OCI-LY7 (cell line): Measurements from ENCODE around the gene AATF. TPM values are rescaled to one million over a fixed set of nuclear protein-coding genes. Genes with fewer than 3 reads are reported as not detected.

Experiments
- BruUV-seq: library from RNA; stranded (reverse); fragments of 400-500 nt; replicated peaks from 2 replicates; lab custom pipeline; 2021; lab: Mats Ljungman, UMichigan
- CTCF ChIA-PET: fragments of 300-600 bp; sonication (Branson Sonifier 250); formaldehyde crosslinking; loops from one replicate; lab custom pipeline; 2022; ENCODE audit warnings: antibody characterized with exemption; ENCODE audit not compliant: unreplicated experiment; lab: Charles Lee
- POLR2A ChIA-PET: fragments of 300-600 bp; sonication (Branson Sonifier 250); formaldehyde crosslinking; loops from one replicate; lab custom pipeline; 2022; ENCODE audit warnings: antibody characterized with exemption; lab: Charles Lee
- DNase-seq: peaks from one replicate; pipeline ENCODE4 v3.0.0-alpha.2; 2015; ENCODE audit warnings: low spot score
- H2AFZ ChIP-seq: fragments of 200-600 bp; sonication (generic), shearing (Covaris generic); 2 replicates; pipeline ENCODE4 v1.6.1; 2014; ENCODE audit warnings: mild to moderate bottlenecking, antibody characterized with exemption, low read length, moderate library complexity
- H3K27ac ChIP-seq: fragments of 200-600 bp; sonication (generic); 2 replicates; pipeline ENCODE4 v1.5.1; 2014; ENCODE audit warnings: mixed run types, low read depth, mild to moderate bottlenecking, moderate library complexity, low read length, inconsistent platforms; ENCODE audit not compliant: poor library complexity, severe bottlenecking
- H3K36me3 ChIP-seq: fragments of 200-600 bp; sonication (generic); 2 replicates; pipeline ENCODE4 v1.6.1; 2014; ENCODE audit warnings: mild to moderate bottlenecking, antibody characterized with exemption, low read length, moderate library complexity, mixed read lengths; ENCODE audit not compliant: insufficient read depth
- H3K4me1 ChIP-seq: fragments of 200-600 bp; sonication (generic); 2 replicates; pipeline ENCODE4 v1.5.1; 2014; ENCODE audit warnings: mild to moderate bottlenecking, low read length; ENCODE audit not compliant: insufficient read depth, poor library complexity, severe bottlenecking
- H3K4me2 ChIP-seq: fragments of 200-600 bp; sonication (generic); 2 replicates; pipeline ENCODE4 v1.6.1; 2014; ENCODE audit warnings: mild to moderate bottlenecking, low read length
- H3K4me3 ChIP-seq: fragments of 200-600 bp; sonication (generic); 2 replicates; pipeline ENCODE4 v1.5.1; 2014; ENCODE audit warnings: mild to moderate bottlenecking, low read depth, low read length; ENCODE audit not compliant: poor library complexity, severe bottlenecking
- H3K79me2 ChIP-seq: fragments of 200-600 bp; sonication (generic); 2 replicates; pipeline ENCODE4 v1.6.1; 2016; ENCODE audit warnings: low read depth, mild to moderate bottlenecking, low read length, moderate library complexity, mixed read lengths; ENCODE audit not compliant: insufficient read depth
- H3K9me2 ChIP-seq: fragments of 200-600 bp; sonication (generic); 2 replicates; pipeline ENCODE4 v1.6.1; 2016; ENCODE audit warnings: mild to moderate bottlenecking, low read length, mixed read lengths; ENCODE audit not compliant: insufficient read depth
- H3K9me3 ChIP-seq: fragments of 200-600 bp; sonication (generic); 2 replicates; pipeline ENCODE4 v1.6.1; 2014; ENCODE audit warnings: mild to moderate bottlenecking, mixed run types, low read length, mixed read lengths
- H4K20me1 ChIP-seq: fragments of 200-600 bp; sonication (generic); 2 replicates; pipeline ENCODE4 v1.6.1; 2014; ENCODE audit warnings: mild to moderate bottlenecking, antibody characterized with exemption, low read length, moderate library complexity, mixed read lengths; ENCODE audit not compliant: insufficient read depth
- EZH2phosphoT487 ChIP-seq: fragments of 200-600 bp; sonication (generic); IDR thresholded peaks from 2 replicates; pipeline ENCODE4 v1.6.1; 2018; ENCODE audit warnings: low read depth, borderline replicate concordance, mild to moderate bottlenecking, mixed run types, antibody characterized with exemption, low read length, moderate library complexity, mixed read lengths
- intact Hi-C: fragments of 100-400 bp; cut with micrococcal nuclease; formaldehyde crosslinking; loops from one replicate; pipeline ENCODE4 v1.10.0; 2022; ENCODE audit not compliant: unreplicated experiment
- total RNA-seq, 2 experiments: library from RNA; depleted of rRNA in 1 of 2; stranded (reverse); fragments of >200 nt in 1 of 2; shearing (Covaris generic) in 1 of 2; gene quantifications; 2 replicates each; pipeline ENCODE4 v1.2.3, GENCODE V29; 2014 to 2022
- TF ChIP-seq, protein P1 (sequence below): fragments of 200-600 bp; sonication (generic); conservative IDR thresholded peaks from 2 replicates; pipeline ENCODE4 v1.5.1; 2014; ENCODE audit warnings: mild to moderate bottlenecking, antibody characterized with exemption, low read length, moderate library complexity, mixed read lengths

Gene AATF
- total RNA-seq, 2 experiments from 2014 or later: 83.5 to 94.3 TPM

DNA sequence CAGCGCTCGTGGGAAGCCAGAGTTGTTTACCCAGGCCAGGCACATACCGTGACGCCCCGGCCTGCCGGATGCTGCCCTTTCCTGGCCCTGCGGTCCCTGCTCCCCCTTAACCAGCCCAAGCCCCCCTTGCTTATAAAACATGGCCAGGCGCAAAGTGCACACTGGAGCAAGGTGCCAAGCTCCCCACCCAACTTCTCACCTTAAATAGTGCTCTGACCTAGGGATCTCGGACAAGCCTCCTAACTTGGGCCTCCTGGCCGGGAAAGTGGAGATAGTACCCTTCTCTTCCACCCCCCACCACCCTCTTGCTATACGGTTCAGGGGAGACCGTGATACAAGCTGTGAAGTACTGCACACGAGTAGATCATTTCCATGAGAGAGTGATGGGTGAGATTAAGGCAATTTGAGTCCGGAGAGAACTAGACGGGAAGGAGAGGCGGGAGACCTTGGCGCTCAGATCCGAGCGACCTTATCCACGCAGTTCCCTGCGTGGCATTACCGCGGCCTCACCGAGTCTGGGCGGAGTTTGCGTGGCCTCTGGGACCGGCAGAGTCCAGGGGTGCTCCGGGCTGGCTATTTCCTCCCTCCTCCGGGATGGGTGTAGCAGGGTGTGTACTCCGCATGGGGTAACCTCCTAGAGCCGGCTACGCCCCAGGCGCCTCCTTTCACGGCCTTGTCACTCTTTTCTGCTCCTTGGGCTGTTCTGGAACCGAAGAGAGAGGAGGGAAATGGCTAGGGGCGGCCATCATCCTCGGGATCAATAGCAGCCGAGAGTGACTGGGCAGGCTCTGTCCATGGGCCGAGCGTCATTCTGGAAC, 15.9 kb upstream of the AATF start:
- CTCF ChIA-PET: no interaction called here
- Histone ChIP-seq H3K4me3 (no peak overlapping the region), H3K9me3 (no peaks in the 10 kb centered on the region), H3K4me1 (peaks cover 10% of the 10 kb centered on the region), H3K36me3 (no peaks in the 10 kb centered on the region), H2AFZ (no peak overlapping the region), H3K27ac (no peak overlapping the region), H3K4me2 (no peak overlapping the region), H4K20me1 (no peaks in the 10 kb centered on the region), H3K9me2 (no peaks in the 10 kb centered on the region), H3K79me2 (no peaks in the 10 kb centered on the region)
- TF ChIP-seq EZH2phosphoT487: no peak
- TF ChIP-seq, protein P1, sequence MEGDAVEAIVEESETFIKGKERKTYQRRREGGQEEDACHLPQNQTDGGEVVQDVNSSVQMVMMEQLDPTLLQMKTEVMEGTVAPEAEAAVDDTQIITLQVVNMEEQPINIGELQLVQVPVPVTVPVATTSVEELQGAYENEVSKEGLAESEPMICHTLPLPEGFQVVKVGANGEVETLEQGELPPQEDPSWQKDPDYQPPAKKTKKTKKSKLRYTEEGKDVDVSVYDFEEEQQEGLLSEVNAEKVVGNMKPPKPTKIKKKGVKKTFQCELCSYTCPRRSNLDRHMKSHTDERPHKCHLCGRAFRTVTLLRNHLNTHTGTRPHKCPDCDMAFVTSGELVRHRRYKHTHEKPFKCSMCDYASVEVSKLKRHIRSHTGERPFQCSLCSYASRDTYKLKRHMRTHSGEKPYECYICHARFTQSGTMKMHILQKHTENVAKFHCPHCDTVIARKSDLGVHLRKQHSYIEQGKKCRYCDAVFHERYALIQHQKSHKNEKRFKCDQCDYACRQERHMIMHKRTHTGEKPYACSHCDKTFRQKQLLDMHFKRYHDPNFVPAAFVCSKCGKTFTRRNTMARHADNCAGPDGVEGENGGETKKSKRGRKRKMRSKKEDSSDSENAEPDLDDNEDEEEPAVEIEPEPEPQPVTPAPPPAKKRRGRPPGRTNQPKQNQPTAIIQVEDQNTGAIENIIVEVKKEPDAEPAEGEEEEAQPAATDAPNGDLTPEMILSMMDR: no peak
- POLR2A ChIA-PET: interaction anchor here (0.6 kb wide), 1 partner anchor 9 kb away, joined by 5 read pairs; no protein-coding TSS in a partner anchor
- intact Hi-C loops: no loop called here
- BruUV-seq: no TSS peak
- DNase-seq: no peak

DNA sequence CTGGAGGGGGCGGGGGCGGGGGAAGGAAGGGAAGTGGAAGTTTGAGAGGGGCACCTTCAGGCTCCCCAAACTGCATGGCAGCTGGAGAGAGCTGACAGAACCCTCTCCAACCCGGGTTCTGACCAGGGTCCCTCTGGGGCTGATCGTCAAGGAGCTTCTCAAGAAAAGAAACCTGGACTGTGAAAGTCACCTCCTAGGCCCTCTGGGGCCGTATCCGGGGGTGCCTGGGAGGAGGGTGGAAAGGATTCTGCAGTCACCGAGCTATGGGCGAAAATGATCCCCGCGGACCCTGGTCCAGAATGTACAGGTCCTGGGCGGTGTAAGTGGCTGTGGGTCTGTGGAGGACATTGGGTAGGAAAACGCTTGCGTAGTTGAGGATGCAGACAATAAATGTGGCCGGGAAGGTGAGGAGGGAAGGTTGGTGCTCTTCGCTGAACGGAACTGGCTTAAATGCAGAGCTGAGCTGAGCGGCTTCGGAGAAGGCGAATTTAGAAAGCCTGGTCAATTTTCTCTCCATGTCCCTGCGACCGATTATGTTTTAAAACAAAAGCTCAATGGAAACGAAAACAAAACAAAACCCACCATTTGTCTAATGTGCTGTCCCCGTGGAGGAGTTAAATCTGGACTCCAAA, 15.1 kb upstream of the AATF start:
- POLR2A ChIA-PET: no interaction called here
- H3K4me2 ChIP-seq: no peak overlapping the region
- H2AFZ ChIP-seq: no peak overlapping the region
- H4K20me1 ChIP-seq: no peaks in the 10 kb centered on the region
- H3K36me3 ChIP-seq: no peaks in the 10 kb centered on the region
- H3K9me3 ChIP-seq: no peaks in the 10 kb centered on the region
- intact Hi-C loops: no loop called here
- no peak overlapping the region for H3K27ac ChIP-seq
- no TSS peak for BruUV-seq
- peaks cover 3% of the 10 kb centered on the region for H3K4me1 ChIP-seq
- no peaks in the 10 kb centered on the region for H3K79me2 ChIP-seq
- no peak for TF ChIP-seq EZH2phosphoT487
- TF ChIP-seq, protein P1: no peak
- no peak for DNase-seq
- CTCF ChIA-PET: no interaction called here
- no peaks in the 10 kb centered on the region for H3K9me2 ChIP-seq
- no peak overlapping the region for H3K4me3 ChIP-seq
